ENCODE data around the gene GLIPR1L2.

DNA sequence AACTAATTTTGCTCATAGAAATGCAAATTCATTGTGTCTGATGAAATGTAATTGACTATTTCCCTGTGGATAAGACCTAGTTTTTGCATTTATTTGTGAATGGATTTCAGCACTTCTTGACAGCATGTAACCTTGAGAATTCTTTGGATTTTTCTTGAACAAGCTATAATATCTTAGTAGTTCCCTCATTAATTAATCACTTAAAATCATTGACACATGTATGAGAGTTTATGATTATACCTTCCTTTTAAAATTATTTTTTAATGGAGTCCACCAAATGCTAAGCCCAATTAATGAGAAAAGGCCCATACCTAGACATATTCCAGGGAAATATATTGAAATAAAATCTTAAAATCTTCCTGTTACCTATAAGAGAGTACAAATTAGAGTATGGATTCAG lies 16.8 kb downstream of the GLIPR1L2 start:
- TF ChIP-seq, protein P1, sequence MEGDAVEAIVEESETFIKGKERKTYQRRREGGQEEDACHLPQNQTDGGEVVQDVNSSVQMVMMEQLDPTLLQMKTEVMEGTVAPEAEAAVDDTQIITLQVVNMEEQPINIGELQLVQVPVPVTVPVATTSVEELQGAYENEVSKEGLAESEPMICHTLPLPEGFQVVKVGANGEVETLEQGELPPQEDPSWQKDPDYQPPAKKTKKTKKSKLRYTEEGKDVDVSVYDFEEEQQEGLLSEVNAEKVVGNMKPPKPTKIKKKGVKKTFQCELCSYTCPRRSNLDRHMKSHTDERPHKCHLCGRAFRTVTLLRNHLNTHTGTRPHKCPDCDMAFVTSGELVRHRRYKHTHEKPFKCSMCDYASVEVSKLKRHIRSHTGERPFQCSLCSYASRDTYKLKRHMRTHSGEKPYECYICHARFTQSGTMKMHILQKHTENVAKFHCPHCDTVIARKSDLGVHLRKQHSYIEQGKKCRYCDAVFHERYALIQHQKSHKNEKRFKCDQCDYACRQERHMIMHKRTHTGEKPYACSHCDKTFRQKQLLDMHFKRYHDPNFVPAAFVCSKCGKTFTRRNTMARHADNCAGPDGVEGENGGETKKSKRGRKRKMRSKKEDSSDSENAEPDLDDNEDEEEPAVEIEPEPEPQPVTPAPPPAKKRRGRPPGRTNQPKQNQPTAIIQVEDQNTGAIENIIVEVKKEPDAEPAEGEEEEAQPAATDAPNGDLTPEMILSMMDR (IDR thresholded peaks at IDR 0.05), result no peak
- TF ChIP-seq POLR2A (IDR thresholded peaks at IDR 0.05) (no peak), EP300 (IDR thresholded peaks at IDR 0.05) (no peak)

Data from tibial nerve (tissue), 4 donors.